ENCODE measurements around the gene KLHL14.
"Not testable (repeated sequence)": the region's sequence is repeated elsewhere in the genome, so short reads cannot be mapped to it uniquely, and the experiment has no call there.

Gene KLHL14

GRCh38 chr18:32717126-32717525 is 55.7 kb downstream of the KLHL14 start:
- no peak for DNase-seq (ENCODE audit: low read depth in 1 of 2, low spot score in 1 of 2)

GRCh38 chr18:32714571-32715148 is 58.2 kb downstream of the KLHL14 start:
- DNase-seq (ENCODE audit: low read depth in 1 of 2, low spot score in 1 of 2): no peak

GRCh38 chr18:32712860-32713259 is 60.0 kb downstream of the KLHL14 start:
- DNase-seq (ENCODE audit: low read depth in 1 of 2, low spot score in 1 of 2): no peak

- no peak for DNase-seq (ENCODE audit: low read depth in 1 of 2, low spot score in 1 of 2)
Measured at GRCh38 chr18:32711862-32712261, 61.0 kb downstream of the KLHL14 start.

DNA sequence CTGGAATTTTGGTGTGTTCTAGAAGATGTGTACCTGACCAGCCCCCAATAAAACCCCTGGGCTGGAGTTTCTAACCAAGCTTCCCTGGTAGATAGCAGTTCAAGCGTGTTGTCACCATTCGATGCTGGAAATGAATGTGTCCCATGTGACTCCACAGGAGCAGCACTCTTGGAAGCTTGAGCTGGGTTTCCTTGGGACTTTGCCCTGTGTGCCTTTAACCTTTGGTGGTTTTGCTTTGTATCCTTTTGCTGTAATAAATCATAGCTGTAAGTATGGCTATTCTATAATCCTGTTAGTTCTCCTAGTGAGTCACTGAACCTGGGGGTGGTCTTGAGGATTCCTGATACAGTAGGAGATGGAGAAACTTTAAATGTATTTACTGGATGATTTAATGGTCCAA is 65.2 kb downstream of the KLHL14 start:
- DNase-seq (ENCODE audit: low read depth in 1 of 2, low spot score in 1 of 2): no peak

- no peak for DNase-seq (ENCODE audit: low read depth in 1 of 2, low spot score in 1 of 2)
Measured at GRCh38 chr18:32707147-32707546, 65.7 kb downstream of the KLHL14 start.

DNA sequence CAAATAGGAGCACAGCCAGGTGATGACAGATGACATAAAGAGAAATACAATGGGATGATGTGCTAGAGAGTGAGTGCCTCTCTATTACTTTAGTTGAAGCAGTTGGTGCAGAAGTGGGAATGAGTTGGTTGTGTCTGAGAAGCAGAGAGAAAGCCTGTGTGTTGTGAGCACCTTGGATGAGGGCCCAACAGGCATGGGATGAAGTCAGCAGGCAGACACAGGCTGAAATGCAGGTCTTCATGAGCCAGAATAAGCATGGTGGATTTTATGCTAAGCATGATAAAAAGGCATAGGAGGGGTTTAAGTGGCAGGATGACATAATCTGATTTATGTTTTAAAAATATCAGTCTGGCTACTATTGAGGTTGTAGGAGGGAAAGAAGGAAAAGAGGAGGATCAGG is 71.5 kb downstream of the KLHL14 start:
- no peak for DNase-seq (ENCODE audit: low read depth in 1 of 2, low spot score in 1 of 2)

DNA sequence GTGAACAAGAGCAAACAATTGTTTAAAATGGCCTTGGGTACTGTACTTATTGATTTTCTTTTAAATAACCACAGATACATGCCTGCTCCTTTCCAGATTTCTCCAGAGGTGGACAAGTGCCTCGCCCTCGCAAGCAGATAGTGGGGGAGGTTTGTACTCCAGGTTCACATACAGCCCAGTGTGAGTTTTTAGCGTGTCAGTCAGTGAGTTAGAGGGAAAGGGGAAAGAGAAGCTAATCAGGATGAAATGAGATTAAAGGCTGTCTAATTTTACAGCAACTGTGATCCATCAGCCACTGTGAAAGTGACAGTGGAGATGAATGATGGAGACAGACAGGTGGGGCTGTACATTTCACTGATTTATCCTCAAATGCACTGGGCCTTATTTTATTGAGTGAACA is 74.7 kb downstream of the KLHL14 start:
- DNase-seq (ENCODE audit: low read depth in 1 of 2, low spot score in 1 of 2): no peak

DNA sequence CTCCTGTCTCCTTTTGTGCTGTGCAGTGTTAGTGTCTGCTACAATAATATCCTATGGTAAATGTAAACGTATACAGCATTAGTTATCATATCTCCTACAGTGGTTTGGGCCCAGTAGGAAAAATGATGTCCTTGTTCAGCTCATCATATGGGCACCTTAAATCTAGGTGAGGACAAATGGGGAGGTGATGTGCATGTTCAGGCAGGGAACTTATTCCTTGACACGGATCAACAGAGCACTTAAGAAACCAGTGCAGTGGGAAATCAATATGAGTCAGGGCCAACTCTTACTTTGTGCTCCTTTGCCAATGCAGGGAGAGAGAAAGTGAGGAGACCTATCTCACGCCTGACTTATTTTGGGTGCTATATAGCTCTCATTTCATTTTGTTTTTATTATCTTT is 76.4 kb downstream of the KLHL14 start:
- DNase-seq (ENCODE audit: low read depth in 1 of 2, low spot score in 1 of 2): no peak

DNA sequence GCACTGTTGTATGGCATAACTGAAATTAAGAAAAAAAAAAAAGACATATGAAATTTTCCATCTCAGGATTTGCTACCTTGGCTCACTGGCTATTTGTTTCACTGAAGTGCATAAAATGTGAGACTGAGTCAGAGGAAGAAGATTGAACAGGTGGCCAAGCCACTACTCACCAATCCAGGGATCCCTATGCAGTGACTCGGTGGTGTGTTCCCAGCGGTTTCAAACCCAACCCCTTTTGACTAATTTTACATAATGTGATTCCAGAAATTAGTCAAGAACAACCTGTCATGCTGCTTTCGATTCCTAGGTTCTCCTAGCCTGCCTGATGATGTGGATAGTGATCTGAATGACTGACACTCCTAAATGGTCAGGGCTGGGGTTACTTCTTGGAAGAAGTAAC is 77.3 kb downstream of the KLHL14 start:
- DNase-seq (ENCODE audit: low read depth in 1 of 2, low spot score in 1 of 2): no peak

GRCh38 chr18:32688821-32689220 is 84.0 kb downstream of the KLHL14 start:
- DNase-seq (ENCODE audit: low read depth in 1 of 2, low spot score in 1 of 2): no peak

- no peak for DNase-seq (ENCODE audit: low read depth in 1 of 2, low spot score in 1 of 2)
Measured at GRCh38 chr18:32684940-32685339, 87.9 kb downstream of the KLHL14 start.

DNA sequence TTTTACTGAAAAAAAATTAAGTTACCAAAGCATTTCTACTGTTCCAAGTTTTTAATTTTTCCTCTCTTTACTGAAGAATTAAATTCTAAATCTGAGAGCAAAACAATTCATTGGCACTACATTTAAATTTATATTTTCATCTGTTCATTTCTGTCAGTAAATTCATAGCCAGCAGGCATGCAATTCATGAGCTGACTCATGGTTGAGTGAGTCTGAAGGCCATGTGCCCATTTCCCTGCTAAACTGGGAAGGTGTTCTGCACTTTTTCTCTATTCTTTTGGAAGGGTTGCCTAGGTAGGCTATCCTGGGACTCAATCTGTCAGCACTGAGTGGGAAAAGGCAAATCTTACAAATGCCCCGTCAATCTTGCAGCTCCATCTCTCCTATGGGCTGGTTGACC is 88.7 kb downstream of the KLHL14 start:
- DNase-seq (ENCODE audit: low read depth in 1 of 2, low spot score in 1 of 2): no peak

GRCh38 chr18:32683044-32683443 is 89.8 kb downstream of the KLHL14 start:
- DNase-seq (ENCODE audit: low read depth in 1 of 2, low spot score in 1 of 2): no peak

- no peak for DNase-seq (ENCODE audit: low read depth in 1 of 2, low spot score in 1 of 2)
Measured at GRCh38 chr18:32677578-32677977, 95.2 kb downstream of the KLHL14 start.

GRCh38 chr18:32674491-32674890 is 98.3 kb downstream of the KLHL14 start:
- DNase-seq (ENCODE audit: low read depth in 1 of 2, low spot score in 1 of 2): no peak

DNA sequence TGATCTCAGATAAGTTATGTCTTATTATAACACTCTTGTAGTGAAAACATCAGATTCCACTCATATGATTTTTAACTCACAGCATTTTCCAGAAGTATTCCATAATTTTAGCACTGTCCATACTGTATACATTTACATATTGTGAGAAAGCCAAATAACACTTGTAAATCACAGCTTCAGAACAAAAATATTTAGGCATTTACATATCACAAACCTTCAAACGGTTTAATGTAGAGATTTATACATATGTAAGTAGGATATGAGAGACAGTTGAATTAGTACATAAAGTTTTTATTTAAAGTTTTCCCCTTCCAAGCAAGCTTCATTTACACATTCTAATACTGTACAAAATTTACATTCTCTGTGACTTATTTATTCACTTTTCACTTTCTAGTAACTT is 100.4 kb downstream of the KLHL14 start:
- DNase-seq (ENCODE audit: low read depth in 1 of 2, low spot score in 1 of 2): no peak

- DNase-seq (ENCODE audit: low read depth in 1 of 2, low spot score in 1 of 2): no peak
Measured at GRCh38 chr18:32670727-32671126, 102.1 kb downstream of the KLHL14 start.

DNA sequence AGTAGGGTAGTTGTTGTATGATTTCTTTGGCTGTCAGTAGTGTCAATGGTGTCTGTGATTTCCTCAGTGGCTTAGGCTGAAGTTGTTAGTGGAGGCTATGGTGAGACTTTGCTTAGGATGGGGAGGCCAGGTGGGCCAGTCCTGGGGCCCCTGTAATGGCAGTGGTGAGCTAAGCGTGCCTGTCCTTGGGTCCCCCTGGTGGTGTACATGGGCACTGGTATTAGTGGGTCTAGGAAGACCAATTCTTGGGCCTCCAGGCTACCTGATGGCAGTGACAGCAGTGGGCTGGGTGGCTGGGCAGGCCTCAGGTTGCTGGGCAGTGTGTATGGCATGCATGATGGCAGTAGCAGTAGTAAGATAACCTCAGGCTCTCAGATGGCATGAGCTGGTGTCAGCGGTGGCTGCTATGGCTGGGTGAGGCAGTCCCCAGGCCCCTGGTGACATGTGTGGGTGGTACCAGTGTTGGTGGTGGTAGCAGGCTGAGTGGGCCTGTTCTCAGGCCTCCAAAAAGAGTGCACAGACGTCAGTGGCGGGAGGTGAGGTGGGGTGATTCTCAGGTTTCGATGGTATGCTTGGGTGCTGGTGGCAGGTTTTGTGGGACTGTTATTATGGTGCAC is 103.2 kb downstream of the KLHL14 start:
- no peak for DNase-seq (ENCODE audit: low read depth in 1 of 2, low spot score in 1 of 2)

DNA sequence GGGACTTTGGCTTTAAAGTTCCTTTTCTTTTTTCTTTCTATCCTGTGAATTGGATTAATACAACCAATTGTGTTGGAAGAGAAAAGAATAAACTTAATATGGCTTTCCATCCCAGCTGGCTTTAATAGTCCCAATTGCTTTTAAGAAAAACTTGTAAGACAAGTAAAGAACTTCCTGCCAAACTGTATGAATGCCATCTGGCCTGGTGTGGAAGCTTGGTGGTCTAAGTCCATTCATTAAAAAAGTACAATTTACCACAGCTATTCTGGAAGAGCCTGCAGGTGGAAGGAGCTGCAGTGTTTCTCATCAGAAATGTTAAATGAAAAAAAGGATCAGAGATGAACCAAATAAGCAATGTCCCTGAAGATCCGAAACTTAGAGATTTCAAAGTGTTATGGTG is 103.9 kb downstream of the KLHL14 start:
- DNase-seq (ENCODE audit: low read depth in 1 of 2, low spot score in 1 of 2): no peak

DNA sequence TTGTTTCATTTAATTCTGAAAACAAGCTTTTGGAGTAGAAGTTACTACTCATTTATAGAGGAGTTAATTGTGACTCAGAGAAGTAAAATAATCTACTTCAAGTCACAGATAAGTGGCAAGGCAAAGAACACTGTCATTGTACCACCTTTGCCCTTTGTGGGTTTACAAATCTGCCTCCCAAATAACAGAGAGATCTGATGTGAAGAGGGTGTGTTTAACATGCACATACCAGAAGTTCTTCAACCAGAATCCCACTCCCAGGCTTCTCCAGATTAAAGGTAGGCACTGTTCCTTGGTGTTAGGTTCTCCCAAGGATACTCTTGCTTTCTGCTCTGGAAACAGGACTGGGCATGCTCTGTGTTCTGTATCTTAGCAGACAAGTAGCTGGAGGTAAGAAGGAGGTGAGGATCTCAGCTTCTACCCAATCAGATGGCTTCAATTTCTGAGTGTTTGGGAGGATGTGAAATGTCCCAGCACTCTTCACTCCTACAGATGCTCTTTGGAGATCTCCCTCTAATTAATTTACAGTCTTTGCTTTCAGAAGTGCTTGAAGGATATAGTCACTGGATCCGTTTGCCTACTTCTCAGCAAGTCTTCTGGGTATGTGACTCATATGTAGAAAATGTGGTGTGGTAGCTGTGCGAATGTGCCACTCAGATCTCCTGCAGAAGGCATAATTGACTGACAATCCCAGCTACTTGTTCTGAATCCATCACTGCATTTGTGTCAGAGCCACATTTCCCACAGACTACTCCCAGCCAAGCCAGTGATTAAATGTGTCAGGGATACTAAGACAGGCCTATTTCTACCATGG is 111.1 kb downstream of the KLHL14 start:
- DNase-seq (ENCODE audit: low read depth in 1 of 2, low spot score in 1 of 2): no peak

GRCh38 chr18:32654507-32654906 is 118.3 kb downstream of the KLHL14 start:
- not testable (repeated sequence) for DNase-seq (ENCODE audit: low read depth in 1 of 2, low spot score in 1 of 2)

DNA sequence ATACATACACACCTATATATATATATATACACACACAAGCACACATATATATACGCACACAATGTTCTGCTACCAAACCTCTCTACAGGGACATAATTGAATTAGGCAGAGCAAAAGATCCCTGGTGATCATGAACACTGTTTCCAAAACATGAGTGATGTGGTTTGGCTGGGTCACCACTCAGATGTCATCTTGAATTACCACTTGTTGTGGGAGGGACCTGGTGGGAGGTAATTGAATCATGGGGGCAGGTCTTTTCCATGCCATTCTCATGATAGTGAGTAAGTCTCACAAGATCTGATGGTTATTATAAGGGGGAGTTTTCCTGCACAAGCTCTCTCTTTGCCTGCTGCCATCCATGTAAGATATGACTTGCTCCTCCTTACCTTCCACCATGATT is 135.2 kb downstream of the KLHL14 start:
- not testable (repeated sequence) for DNase-seq (ENCODE audit: low read depth in 1 of 2, low spot score in 1 of 2)
